GM21526 (cell line): ENCODE results near the gene AHSP.
"Not testable (repeated sequence)": the region's sequence is repeated elsewhere in the genome, so short reads cannot be mapped to it uniquely, and the experiment has no call there.

Source experiments
- ATAC-seq: cut with Tn5 transposase; IDR thresholded peaks from one replicate; pipeline ENCODE4 v1.9.1; 2021; ENCODE audit warnings: moderate library complexity; ENCODE audit not compliant: unreplicated experiment, low FRiP score

AHSP gene

DNA sequence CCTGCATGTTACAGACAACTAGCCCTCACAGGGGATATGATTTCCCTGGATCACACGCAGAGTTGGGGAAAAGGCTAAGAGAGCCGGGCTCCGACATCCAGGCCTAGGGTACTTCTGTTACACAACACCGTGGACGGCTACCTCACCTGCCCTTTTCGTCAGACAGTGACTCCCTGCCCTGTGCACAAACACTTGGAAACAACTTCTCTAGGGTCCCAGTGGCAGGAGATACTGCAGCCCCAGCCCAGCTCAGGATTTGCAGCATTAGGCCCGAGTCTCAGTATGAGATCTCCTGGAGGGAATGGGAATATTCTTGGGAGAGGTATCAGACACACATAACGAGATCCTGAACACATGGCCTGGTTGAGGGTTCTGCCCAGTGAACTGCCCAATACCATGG, 27.8 kb upstream of the AHSP start:
- no peak for ATAC-seq

DNA sequence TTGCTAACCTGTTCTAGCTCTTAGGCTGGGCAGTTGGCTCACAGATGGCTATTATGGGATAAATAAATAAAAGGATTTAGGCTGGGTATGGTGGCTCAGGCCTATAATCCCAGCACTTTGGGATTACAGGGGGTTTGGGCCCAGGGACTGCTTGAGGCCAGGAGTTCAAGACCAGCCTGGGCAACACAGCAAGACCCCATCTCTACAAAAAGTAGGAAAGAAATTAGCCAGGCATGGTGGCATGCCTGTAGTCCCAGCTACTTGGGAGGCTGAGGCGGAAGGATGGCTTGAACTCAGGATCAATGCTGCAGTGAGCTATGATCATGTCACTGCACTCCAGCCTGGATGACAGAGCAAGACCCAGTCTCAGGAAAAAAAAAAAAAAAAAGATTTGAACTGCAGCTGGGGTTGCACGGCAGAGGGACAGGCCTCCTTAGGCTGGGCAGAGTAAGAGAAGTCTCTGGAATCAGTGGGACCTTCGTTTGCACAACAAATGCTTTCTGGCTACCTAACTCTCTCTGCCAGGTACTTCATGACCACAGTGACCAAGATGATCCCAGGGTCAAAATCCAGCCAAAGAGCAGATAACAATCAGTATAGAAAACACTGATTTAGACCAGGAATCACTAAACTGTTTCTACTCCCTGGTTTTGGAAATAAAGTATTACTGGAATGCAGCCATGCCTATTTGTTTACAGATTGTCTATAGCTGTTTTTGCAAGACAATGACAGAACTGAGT, 26.3 kb upstream of the AHSP start:
- ATAC-seq: no peak

DNA sequence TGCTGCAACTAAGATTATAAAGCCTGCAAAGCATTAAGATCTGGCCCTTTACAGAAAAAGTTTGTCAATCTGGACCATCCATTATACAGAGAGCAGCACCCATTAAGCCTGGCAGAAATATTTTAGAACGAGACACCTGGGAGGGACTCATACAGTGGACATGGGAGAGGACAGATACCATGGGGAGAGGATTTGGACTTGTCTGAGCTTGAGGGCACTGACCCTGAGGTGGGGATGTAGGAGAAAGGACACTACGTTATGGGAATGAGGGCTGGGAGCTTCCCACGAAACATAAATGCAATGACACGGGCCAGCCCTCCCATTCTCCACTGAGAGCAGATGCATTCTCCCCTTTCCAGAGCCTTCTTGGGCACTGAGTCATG, 25.7 kb upstream of the AHSP start:
- no peak for ATAC-seq

DNA sequence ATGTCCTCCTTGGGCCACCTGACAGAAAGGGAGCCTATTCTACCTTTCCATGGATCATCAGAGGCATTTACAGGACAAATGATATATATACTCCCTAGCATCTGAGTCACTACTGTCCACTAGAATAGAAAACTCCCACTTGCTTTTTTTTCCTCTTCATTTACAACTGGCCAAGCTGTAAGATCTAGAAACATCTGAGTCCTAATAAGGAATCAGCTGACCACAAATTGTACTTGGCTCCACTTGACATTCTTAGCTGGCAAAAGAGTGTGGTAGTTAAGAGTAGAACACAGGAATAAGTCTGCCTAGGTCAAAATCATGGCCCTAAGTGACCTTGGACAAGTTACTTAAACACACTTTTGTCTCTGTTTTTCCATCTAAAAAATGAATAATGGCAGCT, 24.7 kb upstream of the AHSP start:
- no peak for ATAC-seq

DNA sequence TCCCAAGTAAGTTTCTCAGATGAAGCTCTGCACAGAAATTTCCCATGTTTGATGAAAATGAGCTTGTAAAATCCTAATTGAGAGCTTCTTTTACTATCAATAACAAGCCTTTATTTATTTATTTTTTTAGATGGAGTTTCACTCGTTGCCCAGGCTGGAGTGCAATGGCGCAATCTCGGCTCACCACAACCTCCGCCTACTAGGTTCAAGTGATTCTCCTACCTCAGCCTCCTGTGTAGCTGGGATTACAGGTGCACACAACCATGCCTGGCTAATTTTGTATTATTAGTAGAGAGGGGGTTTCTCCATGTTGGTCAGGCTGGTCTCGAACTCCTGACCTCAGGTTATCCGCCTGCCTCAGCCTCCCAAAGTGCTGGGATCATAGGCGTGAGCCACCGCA, 24.1 kb upstream of the AHSP start:
- not testable (repeated sequence) for ATAC-seq

DNA sequence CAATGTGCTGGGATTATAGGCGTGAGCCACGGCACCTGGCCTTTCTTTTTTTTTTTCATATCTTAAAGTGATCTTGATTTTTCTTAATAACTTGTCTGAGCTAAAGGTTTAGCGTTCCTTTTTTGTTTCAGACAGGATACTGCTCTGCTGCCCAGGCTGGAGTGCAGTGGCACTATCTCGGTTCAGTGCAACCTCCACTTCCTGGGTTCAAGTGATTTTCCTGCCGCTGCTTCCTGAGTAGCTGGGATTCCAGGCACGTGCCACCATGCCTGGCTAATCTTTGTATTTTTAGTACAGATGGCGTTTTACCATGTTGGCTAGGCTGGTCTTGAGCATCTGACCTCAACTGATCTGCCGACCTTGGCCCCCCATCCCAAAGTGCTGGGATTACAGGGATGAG, 23.5 kb upstream of the AHSP start:
- no peak for ATAC-seq

DNA sequence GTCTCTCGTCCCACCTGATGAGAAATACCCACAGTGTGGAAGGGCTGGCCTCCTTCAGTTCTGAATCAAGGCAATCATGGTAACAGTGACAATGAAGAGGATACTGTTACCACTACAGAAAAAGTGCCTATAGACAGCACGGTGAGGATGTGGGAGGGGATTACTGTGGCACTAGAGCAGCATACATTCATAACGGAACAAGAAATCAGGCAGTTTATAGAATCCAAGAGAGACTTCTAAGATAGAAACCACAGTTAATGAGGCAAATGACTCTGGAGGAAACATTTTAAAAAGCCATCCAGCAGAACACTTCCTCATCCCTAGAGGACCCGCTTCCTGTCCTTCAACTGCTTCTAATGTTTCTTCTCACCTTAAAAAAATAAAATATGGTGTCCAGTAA, 22.2 kb upstream of the AHSP start:
- ATAC-seq: peak; percentile 42

DNA sequence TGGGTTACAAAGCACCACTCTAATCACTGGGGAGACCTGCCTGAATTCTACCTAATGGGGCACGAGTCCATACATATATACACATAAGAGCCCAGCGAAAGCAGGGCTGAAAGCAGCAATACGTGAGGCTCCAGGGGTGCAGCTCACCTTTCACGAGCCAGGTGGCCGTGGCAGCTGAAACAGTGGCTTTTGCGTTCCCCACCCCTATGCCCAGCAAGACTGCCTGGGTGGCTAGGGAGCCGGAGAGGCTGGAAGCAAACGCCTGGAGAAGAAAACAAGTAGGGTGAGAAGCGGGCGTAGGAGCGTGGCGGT, 20.1 kb upstream of the AHSP start:
- no peak for ATAC-seq

DNA sequence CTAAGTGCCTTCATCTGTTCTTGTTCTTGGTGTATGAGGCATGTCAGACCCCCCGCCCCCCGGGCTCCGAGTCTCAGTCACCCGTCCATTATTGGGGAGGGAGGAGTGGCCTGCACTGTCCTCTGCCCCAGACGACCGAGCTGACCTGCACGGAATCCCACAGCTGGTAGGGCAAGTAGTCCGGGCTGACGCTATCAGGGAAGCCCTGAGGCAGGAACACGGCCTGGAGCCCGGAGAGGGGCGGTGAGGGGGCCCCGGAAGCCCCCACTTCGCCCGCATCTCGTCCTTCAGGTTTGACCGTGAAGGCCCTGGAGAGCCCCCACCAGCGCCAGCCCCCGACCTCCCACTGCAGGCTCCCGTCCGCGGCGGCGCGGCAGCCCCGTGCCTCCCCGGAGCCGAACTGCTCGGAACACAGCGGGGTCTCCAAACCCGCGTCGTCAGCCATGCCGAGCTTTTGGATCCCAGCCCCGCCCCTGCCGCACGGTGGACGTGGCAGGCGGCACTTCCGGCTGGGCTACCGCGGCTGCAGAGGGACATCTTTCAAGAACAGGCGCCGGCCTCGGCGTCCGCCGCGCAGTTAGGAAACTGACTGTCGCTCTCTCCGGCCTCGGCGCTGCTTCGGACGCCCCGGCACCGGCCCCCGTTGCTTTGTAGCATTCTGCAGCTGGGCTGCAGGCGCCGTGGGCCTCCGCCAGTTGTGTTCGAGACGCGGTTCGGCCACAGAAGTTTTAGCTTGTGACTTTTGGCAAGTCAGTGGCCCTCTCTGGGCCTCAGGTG, 19.6 kb upstream of the AHSP start, which contains the start of gene RUSF1:
Gene RUSF1, minus strand, starts transcription at position 463 of the 777 bp plus-strand sequence. Its CDS starts 18 bp downstream, at position 445.
- peak; percentile 89 for ATAC-seq

DNA sequence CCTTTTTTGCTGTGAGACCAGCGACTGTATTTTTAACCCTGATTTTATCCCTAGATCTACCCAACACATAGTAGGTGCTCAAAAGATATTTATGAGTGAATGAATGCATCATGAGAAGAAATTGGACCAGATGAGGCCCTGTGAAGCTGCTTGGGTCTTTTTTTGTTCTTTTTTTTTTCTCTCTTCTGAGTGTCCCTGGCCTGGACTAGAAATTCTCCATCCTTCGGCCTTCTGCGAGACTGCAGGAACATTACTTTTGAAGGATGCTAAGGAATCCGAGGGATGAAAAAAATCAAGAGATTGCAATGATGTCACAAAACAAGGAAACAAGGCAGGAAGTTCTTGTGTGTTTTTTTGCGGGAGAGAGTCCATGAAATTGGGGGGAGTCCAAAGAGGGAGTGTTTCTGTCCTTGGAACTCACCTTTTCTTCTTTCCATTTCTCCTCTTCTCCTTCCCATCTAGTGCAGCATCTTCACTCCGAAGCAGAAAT, 18.9 kb upstream of the AHSP start:
- no peak for ATAC-seq

DNA sequence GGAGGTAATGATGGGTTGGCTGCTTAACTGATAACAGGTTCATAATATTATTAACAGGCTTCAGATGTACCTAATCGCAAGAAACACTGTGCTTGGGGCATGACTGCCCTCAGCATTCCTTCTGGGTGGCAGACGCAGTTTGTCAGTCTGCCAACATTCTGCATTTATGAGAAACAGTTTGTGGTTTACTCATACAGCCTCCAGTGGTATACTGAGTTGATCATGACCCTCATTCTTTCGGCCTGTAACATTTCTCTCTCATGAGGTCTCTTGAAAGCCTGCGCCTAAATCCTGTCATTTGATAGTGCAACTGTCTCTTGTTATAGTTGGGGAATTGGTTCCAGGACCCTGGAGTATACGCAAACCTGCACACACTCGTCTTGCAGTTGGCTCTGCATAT, 14.6 kb upstream of the AHSP start:
- ATAC-seq: no peak

DNA sequence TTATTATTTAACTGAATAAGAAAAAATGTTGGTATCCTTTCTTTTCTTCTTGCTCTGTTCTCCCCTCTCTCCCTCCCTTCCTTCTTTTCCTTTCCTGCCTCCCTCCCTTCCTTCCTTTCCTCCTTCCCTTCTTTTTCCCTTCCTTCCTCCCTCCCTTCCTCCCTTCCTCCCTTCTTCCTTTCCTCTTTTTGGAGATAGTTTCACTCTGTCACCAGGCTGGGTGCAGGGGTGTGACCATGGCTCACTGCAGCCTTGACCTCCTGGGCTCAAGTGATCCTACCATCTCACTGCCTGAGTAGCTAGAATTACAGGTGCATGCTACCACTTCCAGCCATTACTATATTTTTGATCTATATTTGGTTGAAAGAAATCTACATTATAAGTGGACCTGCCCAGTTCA, 13.8 kb upstream of the AHSP start:
- no peak for ATAC-seq

DNA sequence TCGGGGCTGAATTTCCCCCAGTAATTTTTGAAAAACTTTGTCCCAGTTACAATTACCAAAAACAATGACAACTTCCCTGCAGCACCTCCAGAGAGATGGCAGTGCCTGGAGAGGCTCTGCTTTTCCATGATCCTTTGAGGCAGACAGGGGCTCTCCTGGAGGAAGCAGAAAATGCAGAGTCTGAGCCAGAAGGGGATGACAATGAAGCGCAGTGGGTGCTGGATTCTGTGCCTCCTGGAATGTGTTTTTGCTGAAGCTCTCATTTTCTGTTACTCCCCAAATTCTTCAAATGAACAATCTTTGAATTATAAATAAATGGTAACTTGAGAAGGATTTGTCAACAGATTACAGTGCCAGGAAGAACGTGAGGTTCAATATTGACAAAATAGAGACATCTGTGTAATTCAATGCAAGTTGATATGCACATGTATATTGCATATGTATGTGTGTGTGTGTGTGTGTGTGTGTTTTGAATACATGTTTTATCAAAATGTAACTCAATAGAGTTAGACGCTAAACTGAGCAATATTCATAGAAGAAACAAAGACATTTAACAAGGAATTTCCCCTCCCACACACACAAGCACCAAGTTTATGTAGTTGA, 9.8 kb upstream of the AHSP start:
- ATAC-seq: no peak

DNA sequence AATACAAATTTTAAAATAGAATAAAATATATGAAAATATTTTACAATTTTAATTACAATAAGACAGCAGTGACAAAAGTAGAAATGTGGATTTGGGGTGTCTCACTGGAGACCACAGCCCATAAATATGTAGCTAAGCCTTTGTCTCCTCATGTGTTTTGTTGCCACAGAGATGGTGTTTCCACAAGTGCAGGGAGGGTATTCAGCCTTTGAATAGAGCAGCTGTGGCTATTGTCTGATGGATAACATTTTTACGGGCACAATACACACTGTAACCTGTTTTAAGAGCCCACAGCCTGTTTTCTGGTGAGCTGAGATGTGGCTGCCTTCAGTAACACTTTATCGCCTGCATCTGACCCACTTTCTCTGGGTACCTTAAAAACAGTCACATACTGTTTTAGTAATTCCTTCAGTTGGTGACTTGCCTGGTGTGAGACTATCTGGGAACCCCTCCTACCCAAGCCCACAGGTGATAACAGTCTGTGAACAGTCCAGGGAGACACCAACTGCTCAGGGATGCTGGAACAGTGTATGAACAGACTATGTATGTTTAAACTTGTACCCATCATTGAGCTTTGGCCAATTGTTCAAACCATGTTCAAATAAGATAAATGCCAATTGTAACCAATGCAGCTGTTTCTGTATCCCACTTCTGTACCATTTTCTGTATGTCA, 7.8 kb upstream of the AHSP start:
- ATAC-seq: no peak

DNA sequence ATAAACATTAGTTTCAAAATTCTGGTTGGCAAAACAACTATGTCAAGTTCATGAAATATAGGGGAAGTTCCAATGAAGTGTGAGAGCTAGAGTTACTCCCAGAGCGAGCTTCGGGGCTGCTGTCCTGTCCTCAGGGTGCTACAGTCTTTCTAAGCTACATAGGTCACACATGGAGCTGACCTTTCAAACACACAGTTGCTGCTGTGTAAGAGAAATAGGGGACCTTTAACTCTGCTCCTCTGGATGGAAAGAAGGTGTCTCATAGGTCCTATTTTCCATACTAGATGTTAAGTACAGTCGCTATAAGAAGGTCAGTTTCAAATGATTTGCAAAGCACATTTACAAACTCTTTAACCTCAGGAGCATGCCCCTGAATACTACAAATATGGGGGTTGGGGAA, 6.3 kb upstream of the AHSP start:
- no peak for ATAC-seq

DNA sequence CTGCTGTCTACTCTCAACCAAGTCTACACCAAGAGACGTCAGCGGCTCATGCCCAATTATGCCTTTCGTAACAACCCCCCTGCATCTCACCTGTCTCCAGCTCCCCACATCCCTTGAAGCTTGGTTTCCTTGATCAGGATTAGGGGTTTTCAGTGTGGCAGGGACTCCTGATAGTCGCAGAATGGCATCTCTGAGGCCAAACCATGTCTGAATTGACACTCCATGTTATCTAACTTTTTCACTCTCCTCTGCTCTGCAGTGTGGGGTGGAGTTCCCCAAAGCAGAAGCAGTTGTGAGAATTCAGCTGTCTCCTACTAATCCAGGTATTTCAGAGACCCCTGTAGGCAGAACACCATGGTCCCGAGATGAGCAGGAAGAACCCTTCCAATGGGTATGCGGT, 5.6 kb upstream of the AHSP start:
- ATAC-seq: no peak

DNA sequence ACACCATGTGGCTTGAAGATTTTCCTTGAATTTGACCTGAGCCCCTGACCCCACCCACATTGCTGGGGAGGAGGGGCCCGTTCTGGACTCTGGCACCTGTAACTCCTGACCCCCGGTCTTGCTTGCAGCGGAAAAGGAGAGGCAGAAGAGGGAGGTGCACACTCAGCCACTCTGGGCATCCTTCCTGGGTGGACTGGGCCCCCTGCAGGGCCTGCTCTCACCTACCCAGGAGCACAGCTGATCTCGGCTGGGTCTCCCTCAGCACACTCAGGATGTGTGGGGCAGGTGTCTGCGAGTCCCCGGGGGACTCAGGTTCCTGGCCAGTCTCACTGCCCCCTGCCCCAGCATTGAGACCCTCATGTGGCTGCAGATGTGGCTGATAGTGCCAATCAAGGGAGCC, 3.9 kb upstream of the AHSP start:
- ATAC-seq: not testable (repeated sequence)

DNA sequence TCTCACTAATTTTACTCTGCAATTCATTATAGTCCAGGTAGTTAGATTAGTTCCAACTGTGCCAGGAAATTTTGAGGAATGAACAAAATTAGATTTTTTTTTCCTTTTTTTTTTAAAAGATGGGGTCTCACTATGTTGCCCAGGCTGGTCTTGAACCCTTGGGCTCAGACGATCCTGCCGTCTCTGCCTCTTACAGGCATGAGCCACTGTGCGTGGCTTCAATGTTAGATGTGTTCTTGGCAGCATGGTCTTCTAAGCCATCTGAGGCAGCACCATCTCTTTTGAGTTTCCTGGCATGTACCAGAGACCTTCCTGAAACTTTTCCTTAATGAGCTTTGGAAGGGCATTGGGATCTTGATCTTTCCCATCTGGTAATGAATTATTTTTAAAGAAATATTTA, 2.6 kb upstream of the AHSP start:
- ATAC-seq: no peak

DNA sequence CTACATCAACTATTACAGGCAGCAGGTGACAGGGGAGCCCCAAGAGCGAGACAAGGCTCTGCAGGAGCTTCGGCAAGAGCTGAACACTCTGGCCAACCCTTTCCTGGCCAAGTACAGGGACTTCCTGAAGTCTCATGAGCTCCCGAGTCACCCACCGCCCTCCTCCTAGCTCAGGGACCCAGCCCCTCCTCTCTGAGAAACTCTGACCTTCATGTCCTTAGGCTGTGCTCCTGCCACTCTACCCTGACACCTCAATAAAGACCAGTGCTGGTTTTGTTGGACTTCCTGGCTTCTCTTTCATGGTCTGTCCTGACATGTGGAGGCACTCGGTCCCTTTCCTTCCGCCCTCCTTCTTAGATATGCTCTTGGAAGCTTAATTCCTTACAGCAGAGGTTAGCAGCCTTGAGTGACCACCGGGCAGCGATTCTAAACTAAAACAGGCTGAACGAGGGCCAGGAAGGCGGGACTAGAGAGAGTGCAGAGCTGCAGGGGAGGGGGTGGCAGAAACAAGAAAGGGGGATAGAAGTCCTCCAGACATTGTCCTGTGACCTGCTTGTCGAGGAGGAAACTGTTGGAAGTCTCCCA, 915 bp downstream of the AHSP start:
- ATAC-seq: no peak

DNA sequence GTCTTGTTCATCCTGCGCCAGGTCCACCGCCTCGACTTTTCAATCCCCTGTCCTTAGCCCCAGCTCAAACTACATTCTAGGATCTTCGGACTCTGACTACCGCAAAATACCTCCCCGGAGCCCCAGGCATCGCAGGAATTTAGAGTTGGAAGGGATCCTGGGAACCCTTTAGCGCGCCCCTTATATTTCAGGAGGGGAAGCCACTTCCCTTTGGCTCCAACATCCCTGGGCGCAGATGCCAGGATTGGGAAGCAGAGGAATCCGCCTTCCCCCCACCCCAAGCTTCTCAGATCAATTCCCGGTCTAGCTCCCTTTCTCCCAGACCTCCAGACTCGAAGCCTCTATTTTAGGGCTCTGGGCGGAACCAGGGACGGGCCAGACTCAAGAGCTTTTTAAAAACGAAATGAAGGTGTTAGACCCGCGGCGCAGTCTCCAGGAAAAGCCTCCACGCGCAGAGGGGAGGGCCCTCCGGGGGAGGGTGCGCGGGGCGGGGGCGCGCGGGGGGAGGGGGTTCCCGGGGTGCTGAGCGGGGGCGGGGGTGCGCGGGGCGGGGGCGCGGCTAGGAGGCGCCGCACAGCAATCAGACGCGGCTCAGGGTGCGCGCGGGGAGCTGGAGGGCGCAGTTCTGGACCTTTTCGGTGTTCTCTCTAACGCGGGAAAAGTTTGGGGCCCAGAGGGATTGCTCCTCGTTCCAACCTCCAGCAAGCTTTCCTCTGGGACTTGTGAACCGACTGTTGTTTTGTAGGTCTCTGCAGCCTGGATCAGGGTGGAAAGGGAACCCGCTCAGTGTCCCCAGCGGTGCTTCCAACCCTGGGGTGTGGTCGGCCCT, 1.6 kb downstream of the AHSP start:
- ATAC-seq: no peak
